ENCODE measurements around the gene YAP1.

DNA sequence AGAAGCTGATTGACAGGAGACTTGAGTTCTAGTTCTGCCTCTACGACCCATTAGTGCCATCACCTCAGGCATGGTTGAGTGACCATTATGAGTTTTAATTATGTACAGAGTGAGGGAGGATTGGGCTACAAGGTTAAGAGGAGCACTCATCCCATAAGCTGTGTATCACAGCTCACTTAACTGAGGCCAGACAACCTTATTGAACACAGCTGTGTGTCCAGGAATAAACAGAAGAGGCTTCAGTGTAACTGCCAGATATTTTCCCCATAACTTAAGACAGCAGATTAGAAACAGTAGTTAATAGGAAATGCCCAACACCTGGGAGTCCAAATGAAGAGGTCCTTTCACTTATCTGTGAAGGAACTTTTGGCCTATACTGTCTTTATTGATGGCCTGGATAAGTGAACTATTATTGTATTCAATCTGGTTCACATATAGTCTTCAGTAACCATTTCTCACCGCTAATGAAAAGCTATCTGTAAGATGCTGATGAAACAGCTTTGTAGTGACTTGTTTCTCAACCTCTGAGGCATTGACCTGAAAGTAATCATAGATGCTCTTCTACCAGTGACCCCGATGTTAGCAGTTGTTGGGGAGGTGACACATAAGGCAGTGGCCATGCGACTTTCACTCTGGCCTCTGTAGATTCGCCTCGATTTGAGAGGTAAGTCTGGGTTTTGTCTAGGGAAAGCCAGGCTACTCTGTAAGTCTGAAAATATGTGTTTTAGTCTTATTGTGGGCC, 41.7 kb downstream of the YAP1 start:
- TF ChIP-seq, protein P1, sequence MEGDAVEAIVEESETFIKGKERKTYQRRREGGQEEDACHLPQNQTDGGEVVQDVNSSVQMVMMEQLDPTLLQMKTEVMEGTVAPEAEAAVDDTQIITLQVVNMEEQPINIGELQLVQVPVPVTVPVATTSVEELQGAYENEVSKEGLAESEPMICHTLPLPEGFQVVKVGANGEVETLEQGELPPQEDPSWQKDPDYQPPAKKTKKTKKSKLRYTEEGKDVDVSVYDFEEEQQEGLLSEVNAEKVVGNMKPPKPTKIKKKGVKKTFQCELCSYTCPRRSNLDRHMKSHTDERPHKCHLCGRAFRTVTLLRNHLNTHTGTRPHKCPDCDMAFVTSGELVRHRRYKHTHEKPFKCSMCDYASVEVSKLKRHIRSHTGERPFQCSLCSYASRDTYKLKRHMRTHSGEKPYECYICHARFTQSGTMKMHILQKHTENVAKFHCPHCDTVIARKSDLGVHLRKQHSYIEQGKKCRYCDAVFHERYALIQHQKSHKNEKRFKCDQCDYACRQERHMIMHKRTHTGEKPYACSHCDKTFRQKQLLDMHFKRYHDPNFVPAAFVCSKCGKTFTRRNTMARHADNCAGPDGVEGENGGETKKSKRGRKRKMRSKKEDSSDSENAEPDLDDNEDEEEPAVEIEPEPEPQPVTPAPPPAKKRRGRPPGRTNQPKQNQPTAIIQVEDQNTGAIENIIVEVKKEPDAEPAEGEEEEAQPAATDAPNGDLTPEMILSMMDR (IDR thresholded peaks at IDR 0.05): no peak
- no peak for TF ChIP-seq POLR2A (IDR thresholded peaks at IDR 0.05)
